Duodenal mucosa (tissue), 2 donors: ENCODE data around the gene LIMA1.
A peak's percentile ranks its signal among the peaks of the same experiment; 100 is the strongest.

Source experiments
- H3K27ac ChIP-seq: one replicate; pipeline ENCODE4 v1.7.0; 2013; ENCODE audit warnings: low read depth, low read length
- H3K27me3 ChIP-seq, 2 donors: one replicate each; pipeline ENCODE4 v1.7.0; 2013; ENCODE audit warnings: low read length in 2 of 2, control low read depth in 1 of 2; ENCODE audit not compliant: insufficient read depth in 2 of 2, control insufficient read depth in 1 of 2
- H3K36me3 ChIP-seq, 2 donors: one replicate each; pipeline ENCODE4 v1.7.0; 2013; ENCODE audit warnings: low read length in 2 of 2, control low read depth in 1 of 2; ENCODE audit not compliant: insufficient read depth in 2 of 2, control insufficient read depth in 1 of 2
- H3K4me1 ChIP-seq, 2 donors: one replicate each; pipeline ENCODE4 v1.7.0; 2013; ENCODE audit warnings: low read length in 2 of 2, control low read depth in 1 of 2; ENCODE audit not compliant: insufficient read depth in 2 of 2, control insufficient read depth in 1 of 2
- H3K4me3 ChIP-seq, 2 donors: one replicate each; pipeline ENCODE4 v1.7.0; 2013; ENCODE audit warnings: low read length in 2 of 2, low read depth in 1 of 2
- H3K9ac ChIP-seq, 2 donors: one replicate each; pipeline ENCODE4 v1.7.0; 2013; ENCODE audit warnings: low read length in 2 of 2, low read depth in 1 of 2
- H3K9me3 ChIP-seq, 2 donors: one replicate each; pipeline ENCODE4 v1.7.0; 2013; ENCODE audit warnings: low read length in 2 of 2, control low read depth in 1 of 2; ENCODE audit not compliant: control insufficient read depth in 1 of 2

Gene LIMA1

DNA sequence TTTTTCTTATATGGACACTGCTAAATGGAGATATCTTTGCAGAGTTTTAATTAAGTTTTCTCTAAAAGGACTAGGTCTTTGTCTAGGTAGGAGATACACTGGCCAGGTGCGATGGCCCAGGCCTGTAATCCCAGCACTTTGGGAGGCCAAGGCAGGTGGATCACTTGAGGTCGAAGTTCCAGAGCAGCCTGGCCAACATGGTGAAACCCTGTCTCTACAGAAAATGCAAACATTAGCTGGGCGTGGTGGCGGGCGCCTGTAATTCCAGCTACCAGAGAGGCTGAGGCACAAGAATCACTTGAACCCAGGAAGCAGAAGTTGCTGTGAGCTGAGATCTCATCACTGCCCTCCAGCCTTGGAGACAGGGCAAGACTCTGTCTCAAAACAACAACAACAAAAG is 99.1 kb downstream of the LIMA1 start:
- no peaks in the 10 kb centered on the region for H3K27me3 ChIP-seq
- peaks cover 20 to 40% of the 10 kb centered on the region in 2 donors for H3K4me1 ChIP-seq
- no peak overlapping the region for H3K27ac ChIP-seq
- H3K36me3 ChIP-seq = peaks cover 23 to 55% of the 10 kb centered on the region in 2 donors
- no peak overlapping the region for H3K4me3 ChIP-seq
- H3K9me3 ChIP-seq = no peaks in the 10 kb centered on the region
- H3K9ac ChIP-seq = no peak overlapping the region

DNA sequence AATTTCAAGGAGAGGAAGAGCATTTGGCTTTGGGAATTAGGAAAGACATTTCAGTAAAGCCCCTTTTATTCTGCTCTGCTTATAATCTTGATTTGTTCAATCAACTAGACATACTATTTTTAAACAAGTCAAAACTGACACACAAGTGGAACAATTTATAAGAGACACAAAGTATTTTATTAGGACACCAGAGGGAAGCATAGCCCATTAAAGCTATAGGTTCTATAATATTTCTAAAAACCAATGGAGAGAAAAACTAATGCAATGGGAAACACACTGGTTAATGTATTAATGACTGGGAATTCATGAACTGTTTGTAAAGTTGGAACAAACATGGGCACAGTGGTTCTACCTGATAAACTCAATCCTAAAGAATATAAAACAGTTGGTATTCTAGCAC is 100.9 kb downstream of the LIMA1 start:
- Histone ChIP-seq H3K9me3 (no peaks in the 10 kb centered on the region), H3K9ac (no peak overlapping the region), H3K27me3 (no peaks in the 10 kb centered on the region), H3K36me3 (peaks cover 16 to 53% of the 10 kb centered on the region in 2 donors), H3K4me1 (peaks cover 7 to 22% of the 10 kb centered on the region in 2 donors), H3K4me3 (no peak overlapping the region), H3K27ac (no peak overlapping the region)

DNA sequence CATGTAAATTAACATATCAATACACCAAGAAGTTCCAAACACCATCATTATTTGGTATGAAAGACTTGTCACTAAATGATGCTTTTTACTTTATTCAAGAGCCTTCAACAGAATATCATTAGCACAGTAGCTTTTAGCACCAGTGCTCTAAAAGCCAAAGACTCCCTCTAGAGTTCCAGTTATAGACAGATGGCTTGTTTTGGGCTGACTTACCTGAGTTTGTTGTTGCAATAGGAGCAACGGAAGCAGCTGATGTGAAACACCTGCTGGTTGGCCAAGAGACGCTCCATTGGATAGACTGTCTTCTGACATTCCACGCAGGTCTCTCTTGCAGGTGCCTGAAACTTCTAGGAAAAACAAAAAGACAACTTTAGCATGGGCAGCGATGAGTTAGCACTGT is 101.6 kb downstream of the LIMA1 start:
- no peak overlapping the region for H3K9ac ChIP-seq
- H3K4me1 ChIP-seq = peaks cover 3 to 17% of the 10 kb centered on the region in 2 donors
- no peak overlapping the region for H3K27ac ChIP-seq
- no peaks in the 10 kb centered on the region for H3K9me3 ChIP-seq
- peaks cover 19 to 58% of the 10 kb centered on the region in 2 donors for H3K36me3 ChIP-seq
- H3K4me3 ChIP-seq = no peak overlapping the region
- no peaks in the 10 kb centered on the region for H3K27me3 ChIP-seq

DNA sequence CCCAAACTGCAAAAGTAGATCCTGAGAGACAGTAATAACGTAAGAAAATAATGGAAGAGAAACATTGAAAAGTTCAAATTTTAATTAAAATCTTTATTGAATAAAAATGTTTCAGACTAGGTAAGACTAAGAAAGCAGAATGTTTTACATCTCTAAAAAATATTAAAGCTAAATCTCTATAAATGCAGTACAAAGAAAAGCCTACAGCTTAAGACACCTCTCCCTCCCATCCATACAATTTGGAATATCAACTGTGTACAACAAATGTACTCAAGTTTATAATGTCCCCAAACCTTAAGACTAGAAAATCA is 107.6 kb downstream of the LIMA1 start:
- Histone ChIP-seq H3K9ac (no peak overlapping the region), H3K9me3 (no peaks in the 10 kb centered on the region), H3K4me3 (no peak overlapping the region), H3K4me1 (no peaks in the 10 kb centered on the region), H3K27me3 (no peaks in the 10 kb centered on the region), H3K36me3 (peaks cover 18 to 39% of the 10 kb centered on the region in 2 donors), H3K27ac (no peak overlapping the region)

DNA sequence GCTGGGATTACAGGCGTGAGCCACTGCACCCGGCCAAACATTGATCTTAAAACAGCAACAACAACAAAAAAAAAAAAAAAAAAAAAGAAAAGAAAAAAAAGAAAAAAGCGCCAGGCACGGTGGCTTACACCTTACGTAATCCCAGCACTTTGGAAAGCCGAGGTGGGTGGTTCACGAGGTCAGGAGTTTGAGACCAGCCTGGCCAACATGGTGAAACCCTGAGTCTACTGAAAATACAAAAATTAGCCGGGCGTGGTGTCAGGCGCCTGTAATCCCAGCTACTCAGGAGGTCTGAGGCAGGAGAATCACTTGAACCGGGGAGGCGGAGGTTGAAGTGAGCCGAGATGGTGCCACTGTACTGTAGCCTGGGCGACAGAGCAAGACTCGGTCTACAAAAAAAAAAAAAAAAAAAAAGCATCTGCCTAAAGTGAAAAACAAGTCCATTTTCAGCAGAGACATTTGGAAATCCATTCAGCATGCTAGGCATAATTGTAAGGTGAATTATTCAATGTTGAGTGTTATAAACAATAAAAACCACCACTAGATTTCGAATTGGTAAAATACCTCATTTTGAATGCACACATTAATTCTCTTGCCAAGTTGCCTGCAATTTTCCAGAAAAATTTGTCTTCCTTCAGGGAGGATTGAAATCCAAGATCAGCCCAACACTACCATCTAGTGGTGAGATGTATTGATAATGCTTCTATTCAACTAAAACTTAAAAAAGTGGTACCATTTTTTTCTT is 108.2 kb downstream of the LIMA1 start:
- Histone ChIP-seq H3K27me3 (no peaks in the 10 kb centered on the region), H3K36me3 (peaks cover 18 to 34% of the 10 kb centered on the region in 2 donors), H3K9me3 (no peaks in the 10 kb centered on the region), H3K9ac (no peak overlapping the region), H3K4me3 (no peak overlapping the region), H3K4me1 (no peaks in the 10 kb centered on the region), H3K27ac (no peak overlapping the region)

DNA sequence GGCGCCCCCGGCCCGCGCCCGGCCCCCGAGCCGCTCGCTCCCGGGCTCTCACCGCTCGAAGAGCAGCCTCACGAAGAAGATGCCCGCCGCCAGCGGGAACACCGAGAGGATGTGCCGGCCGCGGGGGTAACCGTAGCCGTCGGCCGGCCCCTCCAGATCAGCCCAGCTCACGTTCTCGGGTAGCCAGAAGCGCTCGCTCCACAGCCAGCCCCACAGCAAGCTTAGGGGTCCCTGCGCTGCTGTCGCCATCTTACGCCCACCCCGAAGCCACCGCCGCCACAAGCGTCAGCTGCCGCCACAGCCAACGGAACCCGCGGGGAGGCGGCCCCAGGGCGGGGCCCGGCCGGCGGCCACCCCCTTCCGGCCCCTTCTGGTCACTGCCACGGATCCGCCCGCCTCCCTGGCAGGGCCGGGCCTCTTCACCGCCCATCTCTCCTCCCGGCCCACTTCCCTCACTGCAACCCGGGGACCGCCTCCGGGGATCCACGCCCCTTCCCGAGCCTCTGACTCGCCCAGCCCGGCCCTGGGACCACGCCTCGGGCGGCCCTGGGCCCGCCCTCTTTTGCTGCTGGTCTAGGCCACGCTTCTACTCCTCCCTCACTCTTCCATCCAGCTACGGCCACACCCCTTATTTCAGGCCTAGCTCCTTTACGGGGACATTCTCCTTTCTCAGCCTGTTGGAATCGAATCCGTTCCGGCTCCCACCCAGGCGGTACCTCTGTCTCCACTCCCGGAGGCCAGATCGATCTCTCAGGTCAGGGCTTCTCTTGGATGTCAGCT is 116.1 kb downstream of the LIMA1 start, which contains the start of gene CERS5:
TSS of gene CERS5 (minus strand) at position 321 of the 780 bp plus-strand sequence. CDS start at position 249, 72 bp downstream.
- H3K27ac ChIP-seq = peak within 1 kb of the TSS; percentile 88
- H3K4me1 ChIP-seq = peaks cover 4 to 11% of the 10 kb centered on the region in 2 donors

DNA sequence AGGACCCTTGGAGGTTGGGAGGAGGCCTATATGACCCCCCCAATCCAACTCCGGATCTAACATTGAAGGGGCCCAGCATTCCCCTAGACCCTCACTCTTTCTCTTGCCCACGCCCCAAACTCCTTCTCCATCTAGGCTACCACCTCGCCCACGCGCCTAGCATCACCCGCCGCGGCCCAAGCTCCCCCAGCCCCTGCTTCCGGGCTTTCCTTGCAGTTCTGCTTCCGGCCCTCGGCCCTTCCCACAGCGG is 116.6 kb downstream of the LIMA1 start:
- H3K9me3 ChIP-seq = no peaks in the 10 kb centered on the region
- peaks cover 4 to 11% of the 10 kb centered on the region in 2 donors for H3K4me1 ChIP-seq
- no peaks in the 10 kb centered on the region for H3K27me3 ChIP-seq
- H3K9ac ChIP-seq = peak overlapping the region; percentile 48 to 75
- peak overlapping the region; percentile 88 for H3K27ac ChIP-seq
- H3K36me3 ChIP-seq = no peaks in the 10 kb centered on the region
- peak overlapping the region; percentile 84 for H3K4me3 ChIP-seq

More for the DNA sequence above, 116.1 kb downstream of the LIMA1 start, which contains the start of gene CERS5:
- H3K4me3 ChIP-seq = peak within 1 kb of the TSS; percentile 84
- peak within 1 kb of the TSS; percentile 69 to 75 for H3K9ac ChIP-seq
- no peaks in the 10 kb centered on the region for H3K36me3 ChIP-seq
- no peaks in the 10 kb centered on the region for H3K9me3 ChIP-seq
- no peaks in the 10 kb centered on the region for H3K27me3 ChIP-seq

DNA sequence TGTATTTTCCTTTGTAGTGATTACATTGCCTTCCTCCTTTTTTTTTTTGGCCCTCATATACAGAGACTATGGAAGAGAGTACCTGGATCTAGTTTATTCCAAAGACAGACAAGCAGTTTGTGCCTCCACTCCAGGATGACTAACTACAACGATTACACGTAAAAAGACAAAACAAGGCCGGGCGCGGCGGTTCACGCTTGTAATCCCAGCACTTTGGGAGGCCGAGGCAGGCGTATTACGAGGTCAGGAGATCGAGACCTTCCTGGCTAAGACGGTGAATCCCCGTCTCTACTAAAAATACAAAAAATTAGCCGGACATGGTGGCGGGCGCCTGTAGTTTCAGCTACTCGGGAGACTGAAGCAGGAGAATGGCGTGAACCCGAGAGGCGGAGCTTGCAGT is 118.4 kb downstream of the LIMA1 start:
- Histone ChIP-seq H3K27ac (no peak overlapping the region), H3K27me3 (no peaks in the 10 kb centered on the region), H3K9ac (no peak overlapping the region), H3K4me3 (no peak overlapping the region), H3K9me3 (no peaks in the 10 kb centered on the region), H3K4me1 (peaks cover 4 to 11% of the 10 kb centered on the region in 2 donors), H3K36me3 (no peaks in the 10 kb centered on the region)

DNA sequence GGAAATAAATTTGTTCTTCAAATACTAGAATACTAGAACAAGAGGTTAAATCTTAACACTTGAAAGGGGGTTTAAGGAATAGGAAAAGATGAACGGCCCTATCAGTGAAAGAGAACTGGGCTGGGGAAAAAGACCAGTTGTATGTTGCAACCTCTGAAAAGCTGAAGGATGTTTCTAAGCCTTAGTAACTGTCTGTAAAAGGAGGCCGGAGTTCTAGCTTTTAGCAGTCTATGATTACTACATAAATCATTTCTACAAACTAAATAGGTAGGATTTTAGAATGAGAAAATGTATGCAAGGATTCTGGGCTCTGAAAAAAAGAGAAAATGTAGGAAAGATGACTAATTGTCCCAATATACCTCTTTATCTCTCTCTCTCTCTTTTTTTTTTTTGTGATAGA is 121.1 kb downstream of the LIMA1 start:
- Histone ChIP-seq H3K36me3 (no peaks in the 10 kb centered on the region), H3K9me3 (no peaks in the 10 kb centered on the region), H3K4me3 (no peak overlapping the region), H3K9ac (no peak overlapping the region), H3K27ac (no peak overlapping the region), H3K27me3 (no peaks in the 10 kb centered on the region), H3K4me1 (peaks cover 4 to 8% of the 10 kb centered on the region in 2 donors)

DNA sequence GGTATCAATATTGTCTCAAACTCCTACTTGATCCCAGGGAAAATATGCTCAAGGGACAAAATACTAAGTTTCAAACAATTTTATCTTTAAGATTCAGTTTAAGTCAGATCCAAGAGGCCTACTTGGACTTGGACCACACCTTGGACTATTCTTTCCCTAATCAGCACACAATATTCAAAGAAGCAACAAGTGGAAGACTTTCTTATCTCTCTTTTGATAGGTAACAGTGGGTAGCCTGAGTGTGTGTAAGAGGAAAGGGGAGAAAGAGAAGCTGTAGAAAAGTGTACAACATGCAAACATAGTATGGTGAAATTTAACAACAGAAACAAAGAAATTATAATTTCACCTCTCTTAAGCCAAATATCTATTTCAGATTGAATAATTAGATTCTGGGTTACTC is 122.7 kb downstream of the LIMA1 start:
- Histone ChIP-seq H3K36me3 (no peaks in the 10 kb centered on the region), H3K9ac (no peak overlapping the region), H3K27ac (no peak overlapping the region), H3K9me3 (no peaks in the 10 kb centered on the region), H3K4me3 (no peak overlapping the region), H3K4me1 (peaks cover 0 to 3% of the 10 kb centered on the region in 2 donors), H3K27me3 (no peaks in the 10 kb centered on the region)
